Panc1 (cell line): Measurements from ENCODE around the gene HNRNPA2B1.

Experiments
- POLR2AphosphoS5 ChIP-seq: IDR thresholded peaks from 2 replicates; pipeline ENCODE4 v1.6.1; 2012; ENCODE audit warnings: mild to moderate bottlenecking, low read depth, low read length, moderate library complexity
- SIN3A ChIP-seq: IDR thresholded peaks from 2 replicates; pipeline ENCODE4 v1.6.1; 2012; ENCODE audit warnings: low read depth, mild to moderate bottlenecking, low read length, moderate library complexity, borderline replicate concordance; ENCODE audit not compliant: insufficient read depth
- TF ChIP-seq, protein P1 (sequence below): fragments of 450-650 bp; IDR thresholded peaks from 2 replicates; pipeline ENCODE4 v1.5.1; 2017; ENCODE audit warnings: mild to moderate bottlenecking

DNA sequence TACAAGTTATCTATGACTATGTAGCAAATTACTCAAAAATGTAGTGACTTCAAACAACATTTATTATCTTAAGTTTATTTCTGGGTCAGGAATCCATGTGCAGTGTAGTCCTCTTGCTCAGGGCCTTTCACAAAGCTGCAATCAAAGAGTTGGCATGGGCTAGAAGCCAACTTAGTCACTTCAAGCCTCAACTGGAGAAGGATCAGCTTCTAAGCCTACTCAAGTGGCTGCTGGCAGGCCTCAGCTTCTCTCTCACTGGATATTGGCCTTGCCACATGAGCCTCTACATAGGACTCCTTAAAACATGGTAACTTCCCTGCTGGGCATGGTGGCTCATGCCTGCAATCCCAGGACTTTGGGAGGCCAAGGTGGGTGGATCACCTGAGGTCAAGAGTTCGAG, 53.5 kb downstream of the HNRNPA2B1 start:
- TF ChIP-seq, protein P1, sequence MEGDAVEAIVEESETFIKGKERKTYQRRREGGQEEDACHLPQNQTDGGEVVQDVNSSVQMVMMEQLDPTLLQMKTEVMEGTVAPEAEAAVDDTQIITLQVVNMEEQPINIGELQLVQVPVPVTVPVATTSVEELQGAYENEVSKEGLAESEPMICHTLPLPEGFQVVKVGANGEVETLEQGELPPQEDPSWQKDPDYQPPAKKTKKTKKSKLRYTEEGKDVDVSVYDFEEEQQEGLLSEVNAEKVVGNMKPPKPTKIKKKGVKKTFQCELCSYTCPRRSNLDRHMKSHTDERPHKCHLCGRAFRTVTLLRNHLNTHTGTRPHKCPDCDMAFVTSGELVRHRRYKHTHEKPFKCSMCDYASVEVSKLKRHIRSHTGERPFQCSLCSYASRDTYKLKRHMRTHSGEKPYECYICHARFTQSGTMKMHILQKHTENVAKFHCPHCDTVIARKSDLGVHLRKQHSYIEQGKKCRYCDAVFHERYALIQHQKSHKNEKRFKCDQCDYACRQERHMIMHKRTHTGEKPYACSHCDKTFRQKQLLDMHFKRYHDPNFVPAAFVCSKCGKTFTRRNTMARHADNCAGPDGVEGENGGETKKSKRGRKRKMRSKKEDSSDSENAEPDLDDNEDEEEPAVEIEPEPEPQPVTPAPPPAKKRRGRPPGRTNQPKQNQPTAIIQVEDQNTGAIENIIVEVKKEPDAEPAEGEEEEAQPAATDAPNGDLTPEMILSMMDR = no peak
- TF ChIP-seq POLR2AphosphoS5 (no peak), SIN3A (no peak)
